ENCODE data around the gene ADM2. TPM values are rescaled to one million over a fixed set of nuclear protein-coding genes. Genes with fewer than 3 reads are reported as not detected.
"Not testable (repeated sequence)": the region's sequence is repeated elsewhere in the genome, so short reads cannot be mapped to it uniquely, and the experiment has no call there.

ADM2 gene
- total RNA-seq, 1 donor from 2014 or later, result 3.7 TPM

DNA sequence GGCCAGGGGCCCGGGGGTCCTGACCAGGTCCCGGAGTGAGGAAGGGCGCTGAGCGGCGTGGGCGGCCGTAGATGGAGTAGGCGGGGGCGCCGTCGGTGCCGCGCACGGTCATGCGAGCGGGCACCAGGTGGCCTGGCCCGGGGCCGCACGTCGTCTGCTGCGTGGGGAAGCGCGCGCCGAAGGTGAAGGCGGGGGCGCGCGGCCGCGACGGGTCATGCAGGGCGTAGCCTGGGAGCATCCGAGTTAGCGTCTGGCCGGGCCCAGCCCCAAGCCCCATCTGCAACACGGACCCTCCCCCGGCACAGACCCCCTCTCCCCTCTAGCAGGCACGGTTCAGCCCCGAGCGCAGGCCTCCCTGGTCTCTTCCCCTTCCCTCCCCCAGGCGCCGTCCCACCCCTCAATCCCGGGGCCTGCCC is 50.2 kb downstream of the ADM2 start:
- Histone ChIP-seq H3K36me3 (ENCODE audit: control insufficient read depth, insufficient read depth, low read length) (peaks cover 6% of the 10 kb centered on the region), H3K27me3 (ENCODE audit: control insufficient read depth, insufficient read depth, low read length) (no peaks in the 10 kb centered on the region), H3K4me3 (ENCODE audit: low read depth, low read length) (peak overlapping the region; percentile 78)
- DNase-seq (ENCODE audit: low read depth), result peak; percentile 35
- FAIRE-seq, result no peak
- TF ChIP-seq, protein P1, sequence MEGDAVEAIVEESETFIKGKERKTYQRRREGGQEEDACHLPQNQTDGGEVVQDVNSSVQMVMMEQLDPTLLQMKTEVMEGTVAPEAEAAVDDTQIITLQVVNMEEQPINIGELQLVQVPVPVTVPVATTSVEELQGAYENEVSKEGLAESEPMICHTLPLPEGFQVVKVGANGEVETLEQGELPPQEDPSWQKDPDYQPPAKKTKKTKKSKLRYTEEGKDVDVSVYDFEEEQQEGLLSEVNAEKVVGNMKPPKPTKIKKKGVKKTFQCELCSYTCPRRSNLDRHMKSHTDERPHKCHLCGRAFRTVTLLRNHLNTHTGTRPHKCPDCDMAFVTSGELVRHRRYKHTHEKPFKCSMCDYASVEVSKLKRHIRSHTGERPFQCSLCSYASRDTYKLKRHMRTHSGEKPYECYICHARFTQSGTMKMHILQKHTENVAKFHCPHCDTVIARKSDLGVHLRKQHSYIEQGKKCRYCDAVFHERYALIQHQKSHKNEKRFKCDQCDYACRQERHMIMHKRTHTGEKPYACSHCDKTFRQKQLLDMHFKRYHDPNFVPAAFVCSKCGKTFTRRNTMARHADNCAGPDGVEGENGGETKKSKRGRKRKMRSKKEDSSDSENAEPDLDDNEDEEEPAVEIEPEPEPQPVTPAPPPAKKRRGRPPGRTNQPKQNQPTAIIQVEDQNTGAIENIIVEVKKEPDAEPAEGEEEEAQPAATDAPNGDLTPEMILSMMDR (IDR thresholded peaks at IDR 0.05; ENCODE audit: insufficient read depth, low read length, severe bottlenecking), result no peak

DNA sequence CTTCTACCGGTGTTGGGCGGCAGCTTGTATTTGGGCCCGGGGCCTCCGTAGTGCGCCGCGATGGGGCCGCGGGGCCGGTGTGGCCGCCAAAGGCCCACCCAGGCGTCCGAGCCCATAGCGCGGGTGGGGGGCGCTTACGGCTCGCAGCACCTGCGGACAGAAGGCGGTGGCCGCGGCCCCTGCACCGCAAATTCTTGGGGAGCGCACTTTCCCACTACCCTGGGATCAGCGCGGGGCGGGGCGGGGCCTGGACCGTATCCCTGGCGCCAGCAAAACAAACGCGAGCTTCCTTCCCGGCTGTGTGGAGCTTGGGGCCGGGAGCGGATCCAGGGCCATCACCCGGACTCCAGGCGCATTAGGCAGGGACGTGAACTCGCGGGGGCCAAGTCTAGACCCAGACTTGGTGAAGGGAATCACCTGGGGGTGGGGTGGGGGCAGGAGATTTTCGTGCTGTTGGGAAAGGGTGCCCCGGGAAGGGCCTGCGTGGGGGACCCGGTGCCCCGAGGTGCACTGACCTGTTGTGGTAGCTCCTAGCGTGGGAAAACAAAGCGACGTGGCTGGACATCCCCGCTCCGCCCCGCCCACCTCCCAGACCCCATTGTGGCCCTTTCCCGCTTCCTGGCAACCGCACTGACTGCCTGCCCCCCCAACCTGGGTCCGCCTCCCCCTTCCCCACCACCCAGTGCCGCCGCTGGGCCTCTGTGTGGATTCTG is 50.8 kb downstream of the ADM2 start:
- TF ChIP-seq, protein P1 (IDR thresholded peaks at IDR 0.05; ENCODE audit: insufficient read depth, low read length, severe bottlenecking), result no peak
- H3K27me3 ChIP-seq (ENCODE audit: control insufficient read depth, insufficient read depth, low read length), result no peaks in the 10 kb centered on the region
- H3K36me3 ChIP-seq (ENCODE audit: control insufficient read depth, insufficient read depth, low read length), result peaks cover 6% of the 10 kb centered on the region
- H3K4me3 ChIP-seq (ENCODE audit: low read depth, low read length), result peak overlapping the region; percentile 78
- no peak for FAIRE-seq
- peak; percentile 38 for DNase-seq (ENCODE audit: low read depth)

DNA sequence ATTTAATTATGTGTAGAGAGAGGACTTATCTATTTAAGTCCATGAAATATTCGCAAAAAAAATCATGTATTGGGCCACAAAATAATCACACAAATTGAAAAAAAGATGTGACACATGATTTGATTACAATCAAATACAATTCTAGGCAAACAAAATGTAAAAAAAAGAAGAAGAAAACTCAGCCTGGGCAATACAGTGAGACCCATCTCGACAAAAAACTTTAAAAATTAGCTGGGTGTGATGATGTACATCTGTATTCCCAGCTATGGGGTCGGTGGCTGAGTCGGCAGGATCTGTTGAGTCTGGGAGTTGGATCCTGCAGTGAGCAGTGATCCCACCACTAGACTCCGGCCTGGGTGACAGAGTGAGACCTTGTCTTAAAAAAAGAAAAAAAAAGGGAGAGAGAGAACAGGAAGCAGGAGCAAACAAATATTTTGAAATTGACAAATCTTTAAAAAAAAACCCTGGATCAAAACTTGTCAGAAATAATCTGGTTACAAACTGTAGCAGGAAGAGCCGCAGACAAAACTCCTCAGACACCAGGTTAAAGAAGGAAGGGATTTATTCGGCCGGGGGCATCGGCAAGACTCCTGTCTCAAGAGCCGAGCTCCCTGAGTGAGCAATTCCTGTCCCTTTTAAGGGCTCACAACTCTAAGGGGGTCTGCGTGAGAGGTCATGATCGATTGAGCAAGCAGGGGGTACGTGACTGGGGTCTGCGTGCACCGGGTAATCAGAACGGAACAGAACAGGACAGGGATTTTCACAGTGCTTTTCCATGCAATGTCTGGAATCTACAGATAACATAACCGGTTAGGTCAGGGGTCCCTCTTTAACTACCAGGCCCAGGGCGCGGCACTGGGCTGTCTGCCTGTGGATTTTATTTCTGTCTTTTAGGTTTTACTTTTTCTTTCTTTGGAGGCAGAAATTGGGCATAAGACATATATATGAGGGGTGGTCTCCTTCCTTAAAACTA is 51.8 kb downstream of the ADM2 start:
- FAIRE-seq, result no peak
- H3K27me3 ChIP-seq (ENCODE audit: control insufficient read depth, insufficient read depth, low read length), result no peaks in the 10 kb centered on the region
- TF ChIP-seq, protein P1 (IDR thresholded peaks at IDR 0.05; ENCODE audit: insufficient read depth, low read length, severe bottlenecking), result no peak
- no peak overlapping the region for H3K4me3 ChIP-seq (ENCODE audit: low read depth, low read length)
- no peak for DNase-seq (ENCODE audit: low read depth)
- H3K36me3 ChIP-seq (ENCODE audit: control insufficient read depth, insufficient read depth, low read length), result peaks cover 6% of the 10 kb centered on the region

DNA sequence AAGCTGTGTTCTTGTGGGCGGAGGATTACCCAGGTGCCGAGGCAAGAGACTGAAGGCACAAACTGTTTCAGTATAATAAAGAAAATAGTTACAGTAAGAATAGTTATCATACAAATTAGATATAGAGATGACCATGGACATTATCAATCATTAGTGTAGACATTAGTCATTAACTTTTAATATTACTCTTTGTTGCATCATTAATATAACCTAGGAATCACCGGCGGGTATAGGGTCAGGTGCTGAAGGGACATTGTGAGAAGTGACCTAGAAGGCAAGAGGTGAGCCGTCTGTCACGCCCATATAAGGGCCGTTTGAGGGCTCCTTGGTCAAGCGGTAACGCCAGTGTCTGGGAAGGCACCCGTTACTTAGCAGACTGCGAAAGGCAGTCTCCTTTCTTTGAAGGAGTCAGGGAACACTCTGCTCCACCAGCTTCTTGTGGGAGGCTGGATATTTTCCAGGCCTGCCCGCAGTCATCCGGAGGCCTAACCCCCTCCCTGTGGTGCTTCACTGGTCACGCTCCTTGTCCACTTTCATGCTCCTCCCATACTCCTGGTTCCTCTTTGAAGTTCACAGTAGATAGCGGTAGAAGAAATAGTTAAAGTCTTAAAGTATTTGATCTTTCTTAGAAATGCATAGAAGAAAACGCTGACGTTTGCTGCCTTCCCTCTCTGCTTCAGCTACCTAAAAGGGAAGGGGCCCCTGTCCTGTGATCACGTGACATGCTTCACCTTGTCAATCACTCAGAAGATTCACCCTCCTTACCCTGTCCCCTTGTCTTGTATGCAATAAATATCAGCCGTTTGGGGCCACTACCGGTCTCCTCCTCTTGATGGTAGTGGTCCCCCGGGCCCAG is 52.7 kb downstream of the ADM2 start:
- DNase-seq (ENCODE audit: low read depth); FAIRE-seq; H3K36me3 ChIP-seq (ENCODE audit: control insufficient read depth, insufficient read depth, low read length); H3K27me3 ChIP-seq (ENCODE audit: control insufficient read depth, insufficient read depth, low read length); H3K4me3 ChIP-seq (ENCODE audit: low read depth, low read length): not testable (repeated sequence)

DNA sequence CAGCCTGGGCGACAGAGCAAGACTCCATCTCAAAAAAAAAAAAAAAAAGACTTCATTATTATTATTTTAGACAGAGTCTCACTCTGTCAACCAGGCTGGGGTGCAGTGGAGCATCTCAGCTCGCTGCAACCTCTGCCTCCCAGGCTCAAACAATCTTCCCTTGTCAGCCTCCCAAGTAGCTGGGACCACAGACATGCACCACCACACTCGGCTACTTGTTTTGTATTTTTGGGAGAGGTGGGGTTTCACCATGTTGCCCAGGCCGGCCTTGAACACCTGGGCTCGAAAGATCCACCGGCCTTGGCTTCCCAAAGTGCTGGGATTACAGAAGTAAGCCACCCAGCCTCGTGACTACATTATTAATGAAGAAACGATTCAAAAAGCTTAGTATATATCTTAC is 53.8 kb downstream of the ADM2 start:
- Histone ChIP-seq H3K4me3 (ENCODE audit: low read depth, low read length) (no peak overlapping the region), H3K36me3 (ENCODE audit: control insufficient read depth, insufficient read depth, low read length) (no peaks in the 10 kb centered on the region), H3K27me3 (ENCODE audit: control insufficient read depth, insufficient read depth, low read length) (no peaks in the 10 kb centered on the region)
- no peak for FAIRE-seq
- no peak for DNase-seq (ENCODE audit: low read depth)
- TF ChIP-seq, protein P1 (IDR thresholded peaks at IDR 0.05; ENCODE audit: insufficient read depth, low read length, severe bottlenecking), result no peak

Other genes with a start within 250 kb of the ADM2 start
- gene TUBGCP6, start 236.5 kb upstream of the ADM2 start, total RNA-seq, result 18.2 TPM in 2 replicates
- gene HDAC10, start 230.3 kb upstream of the ADM2 start, total RNA-seq, result 9.7 and 13.8 TPM in 2 replicates
- gene MAPK12, start 219.9 kb upstream of the ADM2 start, total RNA-seq, result 12.4 and 14.1 TPM in 2 replicates
- gene MAPK11, start 211.2 kb upstream of the ADM2 start, total RNA-seq, result 3.4 and 9.0 TPM in 2 replicates
- 138 and 176 TPM in 2 replicates for gene PLXNB2, start 173.9 kb upstream of the ADM2 start, total RNA-seq
- gene DENND6B, start 154.5 kb upstream of the ADM2 start, total RNA-seq, result 1.1 and 1.8 TPM in 2 replicates
- 50.5 and 57.5 TPM in 2 replicates for gene PPP6R2, start 138.2 kb upstream of the ADM2 start, total RNA-seq
- 123 and 129 TPM in 2 replicates for gene SBF1, start 6.5 kb upstream of the ADM2 start, total RNA-seq
- gene MIOX, start 5.3 kb downstream of the ADM2 start, total RNA-seq, result not detected in 2 replicates
- 10.3 and 12.7 TPM in 2 replicates for gene LMF2, start 26.2 kb downstream of the ADM2 start, total RNA-seq
- 28.3 and 44.2 TPM in 2 replicates for gene NCAPH2, start 26.7 kb downstream of the ADM2 start, total RNA-seq
- 2.0 and 2.1 TPM in 2 replicates for gene SCO2, start 44.1 kb downstream of the ADM2 start, total RNA-seq
- gene TYMP, start 48.5 kb downstream of the ADM2 start, total RNA-seq, result 56.6 and 126 TPM in 2 replicates
- gene KLHDC7B, start 64.4 kb downstream of the ADM2 start, total RNA-seq, result 0.26 TPM in 2 replicates
- gene SYCE3, start 81.4 kb downstream of the ADM2 start, total RNA-seq, result 0.51 and 0.79 TPM in 2 replicates
- gene CPT1B, start 96.9 kb downstream of the ADM2 start, total RNA-seq, result 3.4 and 8.2 TPM in 2 replicates
- gene CHKB, start 101.3 kb downstream of the ADM2 start, total RNA-seq, result 27.6 and 34.3 TPM in 2 replicates
- 0.53 and 0.77 TPM in 2 replicates for gene MAPK8IP2, start 119.2 kb downstream of the ADM2 start, total RNA-seq
- gene ARSA, start 146.6 kb downstream of the ADM2 start, total RNA-seq, result 12.1 and 13.6 TPM in 2 replicates
- 0.79 and 0.90 TPM in 2 replicates for gene SHANK3, start 191.3 kb downstream of the ADM2 start, total RNA-seq